Mucosa of gallbladder (tissue), 1 donor: ENCODE results near the gene MYOM1. TPM values are rescaled to one million over a fixed set of nuclear protein-coding genes. Genes with fewer than 3 reads are reported as not detected.

Experiments used
- DNase-seq: peaks from one replicate; pipeline ENCODE4 v3.0.0-alpha.2; 2020; ENCODE audit warnings: low spot score
- total RNA-seq: library from RNA; stranded (reverse); gene quantifications from one replicate; pipeline ENCODE4 v1.2.1, GENCODE V29; 2021
- donor health status: DM: no; HTN: no; CAD: no.

The MYOM1 gene
- total RNA-seq, 1 donor from 2014 or later: 138 TPM

GRCh38 chr18:3189884-3190283, 29.9 kb downstream of the MYOM1 start:
- DNase-seq: no peak

DNA sequence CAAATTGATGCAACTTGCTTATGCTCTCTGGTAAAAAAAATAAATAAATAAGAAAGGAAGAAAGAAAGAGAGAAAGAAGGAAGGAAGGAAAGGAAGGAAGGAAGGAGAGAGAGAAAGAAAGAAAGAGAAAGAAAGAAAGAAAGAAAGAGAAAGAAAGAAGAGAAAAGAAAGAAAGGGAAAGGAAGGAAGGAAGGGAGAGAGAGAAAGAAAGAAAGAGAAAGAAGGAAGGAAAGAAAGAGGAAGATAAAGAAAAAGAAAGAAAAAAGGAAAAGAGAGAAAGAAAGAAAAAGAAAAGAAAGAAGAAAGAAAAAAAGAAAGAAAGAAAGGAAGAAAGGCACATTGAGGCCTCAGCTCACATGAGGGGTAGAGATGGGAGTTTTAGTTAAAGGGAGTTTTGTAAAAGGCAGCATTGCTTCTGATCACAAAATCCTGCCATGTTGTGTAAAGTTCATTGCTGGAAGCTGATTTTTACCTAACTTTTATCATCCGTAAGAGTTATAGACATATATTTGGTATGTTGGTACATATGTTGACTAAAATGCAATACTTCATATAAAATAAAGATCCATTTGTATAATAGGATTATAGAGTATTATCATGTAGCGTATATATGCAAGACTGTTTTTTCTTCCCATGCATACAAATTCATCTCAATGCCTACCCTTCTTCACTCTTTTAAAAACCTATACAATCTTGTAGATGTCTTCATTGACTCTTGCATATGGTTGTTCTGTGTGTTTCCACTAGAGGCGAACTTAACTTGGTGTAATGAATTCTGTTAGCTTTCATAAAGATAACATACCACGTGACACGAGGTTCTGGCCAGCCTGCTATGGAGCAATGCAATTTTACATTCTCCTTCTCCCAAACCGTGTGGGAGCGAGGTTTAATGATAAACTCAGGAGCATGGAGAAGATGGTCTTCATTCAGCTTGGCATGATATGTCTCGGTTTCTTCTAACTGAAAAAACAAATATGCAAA, 32.8 kb downstream of the MYOM1 start:
- DNase-seq: no peak

- DNase-seq: no peak
Observed at GRCh38 chr18:3184275-3184963, 35.3 kb downstream of the MYOM1 start.

GRCh38 chr18:3183103-3183717, 36.6 kb downstream of the MYOM1 start:
- no peak for DNase-seq

DNA sequence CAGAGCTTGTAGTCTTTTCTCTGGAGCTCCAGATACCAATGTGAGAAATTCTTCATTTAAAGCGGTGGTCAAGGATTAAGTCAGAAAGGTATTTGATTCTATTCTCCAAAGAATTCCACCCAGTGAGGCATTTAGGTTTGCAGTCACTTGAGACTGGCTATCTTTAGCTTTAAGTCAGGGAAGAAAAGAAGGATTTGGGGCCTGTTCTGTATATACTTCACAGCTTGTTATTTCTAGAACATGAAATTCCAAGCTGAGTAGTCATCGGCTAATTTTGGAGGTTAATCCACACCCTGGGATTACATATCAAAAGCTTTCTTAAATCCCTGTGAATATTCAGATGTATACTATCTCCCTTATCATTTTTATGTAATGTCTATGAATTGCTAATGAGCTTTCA, 39.4 kb downstream of the MYOM1 start:
- DNase-seq: no peak

DNA sequence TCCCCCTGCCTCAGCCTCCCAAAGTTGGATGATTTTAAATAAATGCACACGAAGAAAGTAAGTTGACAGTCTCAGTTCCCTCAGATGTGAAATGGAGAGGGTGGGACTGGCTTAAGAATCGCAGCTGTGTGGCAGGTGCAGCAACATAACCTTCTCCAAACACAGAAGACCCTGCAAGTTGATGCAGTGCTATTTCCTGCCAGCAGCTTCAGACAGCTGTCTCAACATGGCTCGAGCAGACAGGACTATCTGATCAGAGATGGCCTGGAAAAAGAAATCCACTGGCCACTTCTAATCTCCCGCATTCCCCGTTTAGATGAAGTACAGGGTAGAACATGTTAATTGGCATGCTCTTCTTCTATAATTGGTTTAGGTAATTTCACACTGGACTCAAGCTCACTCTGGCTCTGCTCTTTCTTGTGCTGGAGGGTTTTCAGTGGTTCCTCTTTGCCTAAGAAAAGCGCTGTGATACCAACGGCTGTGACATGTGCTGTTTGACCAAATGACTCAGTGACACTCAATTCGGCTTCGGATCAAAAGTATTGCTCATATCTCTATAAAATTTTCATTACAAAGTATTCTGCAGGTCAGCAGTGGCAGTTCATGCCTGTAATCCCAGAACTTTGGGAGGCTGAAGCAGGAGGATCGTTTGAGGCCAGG, 40.2 kb downstream of the MYOM1 start:
- no peak for DNase-seq

DNA sequence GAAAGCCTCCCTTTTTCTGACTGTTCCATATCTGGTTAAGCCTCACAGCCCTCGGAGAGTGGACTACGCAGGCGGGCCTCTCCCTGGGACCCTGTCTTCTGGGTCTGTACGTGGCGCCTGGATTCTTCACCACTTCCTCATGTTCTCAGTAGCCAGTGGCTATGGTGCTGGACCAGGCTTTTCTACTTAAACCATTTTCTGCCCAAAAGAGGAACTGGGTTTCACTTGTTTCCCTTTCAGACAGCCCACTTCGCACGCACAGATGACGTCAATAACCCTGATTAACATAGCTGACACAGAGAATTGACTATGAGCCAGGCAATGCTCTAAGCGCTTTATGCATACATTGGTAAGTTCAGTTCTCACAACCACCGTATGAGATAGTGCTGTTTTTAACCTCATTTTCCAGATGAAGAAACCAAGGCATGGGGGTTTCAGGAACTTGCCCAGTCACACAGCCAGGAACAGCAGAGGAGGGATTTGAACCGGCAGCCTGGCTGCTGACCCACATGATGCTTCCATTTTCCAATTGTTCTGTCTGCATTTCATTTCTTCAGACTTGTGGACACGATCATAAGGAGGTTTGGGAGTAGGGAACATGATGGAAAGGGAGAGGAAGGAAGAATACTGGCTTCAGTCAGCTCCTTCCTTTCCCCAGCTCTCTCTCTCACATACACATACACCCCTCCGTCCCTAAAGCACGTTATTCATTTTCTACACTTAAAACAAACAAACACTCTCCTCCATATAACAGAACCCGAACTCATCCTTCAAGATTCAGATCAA, 41.7 kb downstream of the MYOM1 start:
- DNase-seq: peak; percentile 76

DNA sequence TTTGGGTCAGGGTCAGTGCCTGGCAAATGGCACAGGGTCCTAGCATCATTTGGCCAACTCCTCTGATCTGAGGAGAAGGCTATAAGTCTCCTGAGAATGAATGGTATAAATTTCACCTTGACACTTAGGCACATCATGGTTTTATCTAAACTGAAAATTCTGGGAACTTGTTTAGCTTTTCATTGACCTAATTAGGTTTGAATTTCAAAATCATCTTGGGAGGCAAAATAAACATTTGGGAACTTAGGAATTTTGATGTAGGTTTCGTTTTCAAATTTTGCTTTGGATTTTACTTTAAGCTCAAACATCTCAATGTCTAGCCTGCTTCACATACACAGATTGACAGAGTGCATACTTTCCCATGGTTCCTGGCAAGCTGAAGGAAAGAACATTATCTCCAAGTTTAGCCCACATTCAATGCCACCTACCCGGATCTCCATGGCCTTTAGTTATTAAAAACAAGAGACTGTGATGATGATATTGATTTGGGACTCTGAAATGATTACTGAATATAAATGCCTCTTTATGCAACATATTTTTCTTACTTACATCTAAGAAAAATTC, 44.5 kb downstream of the MYOM1 start:
- no peak for DNase-seq

DNA sequence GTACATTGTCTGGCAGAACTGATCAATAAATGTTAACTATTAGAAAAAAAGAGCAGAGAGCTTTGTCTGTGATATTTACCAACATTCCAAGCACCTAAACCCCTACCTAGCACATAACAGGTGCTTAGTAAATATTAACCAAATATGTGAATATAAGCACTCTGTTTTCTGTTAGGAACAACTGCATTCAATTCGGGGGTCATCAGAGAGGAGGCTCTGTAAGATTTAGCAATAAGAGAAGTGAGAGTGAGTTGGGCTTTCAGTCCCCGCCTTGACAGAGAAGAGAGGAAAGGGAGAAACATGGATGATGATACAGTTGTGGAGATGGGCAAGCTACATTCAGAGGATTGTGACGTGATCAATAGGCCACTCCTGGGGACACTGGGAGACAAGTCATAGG, 47.7 kb downstream of the MYOM1 start:
- DNase-seq: peak; percentile 34

DNA sequence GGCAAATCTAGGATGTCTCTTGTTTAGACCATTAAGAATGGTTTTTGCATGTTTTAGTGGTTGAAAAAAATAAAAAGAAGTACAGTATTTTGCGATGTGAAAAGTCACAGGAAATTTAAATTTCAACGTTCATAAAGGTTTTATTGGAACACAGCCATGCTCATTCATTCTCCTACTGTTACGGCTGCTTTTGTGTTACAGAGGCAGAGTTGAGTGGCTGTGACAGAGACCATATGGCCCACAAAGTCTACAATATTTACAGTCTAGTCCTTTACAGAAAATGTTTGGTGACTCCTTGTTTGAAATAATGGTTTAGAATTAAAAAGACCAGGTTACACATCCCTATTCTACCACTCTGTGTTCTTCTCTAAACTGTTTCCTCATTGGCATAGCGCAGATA, 48.1 kb downstream of the MYOM1 start:
- DNase-seq: no peak

DNA sequence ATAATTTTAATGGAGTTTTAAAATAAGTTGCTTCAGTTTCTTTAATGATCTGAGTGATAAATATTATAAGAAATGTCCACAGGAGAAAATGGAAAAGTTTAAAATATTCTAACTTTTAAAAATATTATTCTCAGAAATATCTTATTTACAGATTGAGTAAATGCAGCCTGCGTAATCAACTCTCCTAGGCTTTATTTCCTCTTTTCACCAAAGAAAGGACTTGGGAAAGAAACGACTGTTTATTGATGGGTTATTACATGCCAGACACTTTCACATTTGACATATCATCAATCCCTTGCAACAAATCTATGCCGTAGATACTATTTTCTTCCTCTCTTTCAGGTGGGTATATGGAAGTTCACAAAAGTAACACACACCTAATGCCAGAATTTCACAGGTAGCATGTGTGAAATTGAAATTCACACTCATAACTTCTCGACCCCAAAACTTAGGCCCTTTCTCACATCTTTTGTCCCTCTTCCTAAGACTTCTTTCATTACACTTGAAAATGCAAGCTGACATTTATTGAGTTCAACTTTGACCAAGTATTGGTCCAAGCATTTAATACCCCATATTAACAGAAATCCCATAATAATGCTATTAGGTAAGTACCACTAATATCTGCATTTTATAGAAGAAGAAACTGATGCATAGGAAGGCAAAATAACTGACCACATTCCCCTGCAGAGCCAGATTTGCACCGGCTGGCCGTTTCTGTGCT, 49.2 kb downstream of the MYOM1 start:
- no peak for DNase-seq

GRCh38 chr18:3164381-3164780, 55.4 kb downstream of the MYOM1 start:
- no peak for DNase-seq

- DNase-seq: no peak
Observed at GRCh38 chr18:3163968-3164367, 55.8 kb downstream of the MYOM1 start.

GRCh38 chr18:3162181-3162580, 57.6 kb downstream of the MYOM1 start:
- DNase-seq: peak; percentile 53

GRCh38 chr18:3159830-3160229, 59.9 kb downstream of the MYOM1 start:
- DNase-seq: no peak

DNA sequence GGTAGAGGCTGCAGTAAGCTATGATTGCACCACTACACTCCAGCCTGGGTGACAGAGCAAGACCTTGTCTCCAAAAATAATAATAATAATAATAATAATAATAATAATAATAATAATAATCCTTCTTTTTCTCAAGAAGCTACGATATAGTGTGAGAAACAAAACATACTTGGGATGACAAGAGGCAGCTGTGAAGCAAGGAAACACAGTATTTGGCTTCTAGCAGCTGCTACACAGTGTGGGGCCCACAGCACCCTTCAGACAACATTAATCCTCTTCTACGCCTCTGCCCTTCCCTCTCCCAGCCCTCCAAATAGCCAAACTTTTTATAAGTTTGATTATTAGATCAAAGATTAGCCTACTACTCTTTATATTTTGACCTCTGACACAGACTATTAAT, 62.2 kb downstream of the MYOM1 start:
- DNase-seq: no peak

- DNase-seq: no peak
Observed at GRCh38 chr18:3157086-3157485, 62.7 kb downstream of the MYOM1 start.

DNA sequence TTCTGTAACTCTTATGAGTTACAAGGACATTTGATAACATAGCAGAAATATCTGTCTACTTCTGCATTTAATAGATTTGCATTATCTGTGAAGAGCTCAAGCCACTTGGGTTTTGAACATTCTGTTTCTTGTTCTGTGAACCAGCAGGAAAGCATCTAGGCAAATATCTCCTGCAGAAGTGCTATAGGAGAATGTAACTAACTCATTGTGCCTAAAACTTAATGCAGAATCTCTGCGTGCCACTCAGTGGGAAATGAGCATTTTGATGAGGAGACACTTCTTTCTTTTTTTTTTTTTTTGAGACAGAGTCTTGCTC, 63.5 kb downstream of the MYOM1 start:
- no peak for DNase-seq

GRCh38 chr18:3154214-3154613, 65.6 kb downstream of the MYOM1 start:
- no peak for DNase-seq

DNA sequence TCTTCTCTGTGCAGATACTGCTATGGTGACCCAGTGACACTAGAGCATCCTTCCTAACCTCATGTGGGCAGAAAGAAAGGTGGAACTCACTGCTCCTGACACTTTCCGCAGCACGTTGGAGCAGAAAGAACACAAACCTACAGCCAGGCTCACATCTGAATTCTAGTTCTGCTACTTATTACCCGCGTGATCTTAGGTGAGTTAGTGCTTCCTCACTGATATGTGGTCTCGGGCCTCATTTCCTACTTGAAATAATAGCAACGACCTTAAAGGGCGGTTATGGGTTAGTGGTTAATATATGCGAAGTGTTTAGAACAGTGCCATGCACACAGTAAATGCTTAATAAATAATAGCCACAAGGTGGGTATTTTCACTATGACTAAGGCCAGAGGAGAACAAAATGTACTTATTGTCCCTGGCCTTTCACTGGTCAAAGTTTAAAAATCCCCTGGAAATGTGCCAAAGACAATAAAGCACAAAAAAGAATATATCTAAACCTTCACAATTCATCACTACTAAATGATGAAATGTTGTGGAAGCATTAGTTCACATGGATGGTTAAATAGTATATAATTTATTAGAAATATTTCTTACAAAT, 66.6 kb downstream of the MYOM1 start:
- no peak for DNase-seq
